OCI-LY7 (cell line): ENCODE measurements around the gene NCEH1. TPM values are rescaled to one million over a fixed set of nuclear protein-coding genes. Genes with fewer than 3 reads are reported as not detected.

Source experiments
- BruUV-seq: library from RNA; stranded (reverse); fragments of 400-500 nt; replicated peaks from 2 replicates; lab custom pipeline; 2021; lab: Mats Ljungman, UMichigan
- CTCF ChIA-PET: fragments of 300-600 bp; sonication (Branson Sonifier 250); formaldehyde crosslinking; loops from one replicate; lab custom pipeline; 2022; ENCODE audit warnings: antibody characterized with exemption; ENCODE audit not compliant: unreplicated experiment; lab: Charles Lee
- POLR2A ChIA-PET: fragments of 300-600 bp; sonication (Branson Sonifier 250); formaldehyde crosslinking; loops from one replicate; lab custom pipeline; 2022; ENCODE audit warnings: antibody characterized with exemption; lab: Charles Lee
- DNase-seq: peaks from one replicate; pipeline ENCODE4 v3.0.0-alpha.2; 2015; ENCODE audit warnings: low spot score
- H2AFZ ChIP-seq: fragments of 200-600 bp; sonication (generic), shearing (Covaris generic); 2 replicates; pipeline ENCODE4 v1.6.1; 2014; ENCODE audit warnings: mild to moderate bottlenecking, antibody characterized with exemption, low read length, moderate library complexity
- H3K27ac ChIP-seq: fragments of 200-600 bp; sonication (generic); 2 replicates; pipeline ENCODE4 v1.5.1; 2014; ENCODE audit warnings: mixed run types, low read depth, mild to moderate bottlenecking, moderate library complexity, low read length, inconsistent platforms; ENCODE audit not compliant: poor library complexity, severe bottlenecking
- H3K36me3 ChIP-seq: fragments of 200-600 bp; sonication (generic); 2 replicates; pipeline ENCODE4 v1.6.1; 2014; ENCODE audit warnings: mild to moderate bottlenecking, antibody characterized with exemption, low read length, moderate library complexity, mixed read lengths; ENCODE audit not compliant: insufficient read depth
- H3K4me1 ChIP-seq: fragments of 200-600 bp; sonication (generic); 2 replicates; pipeline ENCODE4 v1.5.1; 2014; ENCODE audit warnings: mild to moderate bottlenecking, low read length; ENCODE audit not compliant: insufficient read depth, poor library complexity, severe bottlenecking
- H3K4me2 ChIP-seq: fragments of 200-600 bp; sonication (generic); 2 replicates; pipeline ENCODE4 v1.6.1; 2014; ENCODE audit warnings: mild to moderate bottlenecking, low read length
- H3K4me3 ChIP-seq: fragments of 200-600 bp; sonication (generic); 2 replicates; pipeline ENCODE4 v1.5.1; 2014; ENCODE audit warnings: mild to moderate bottlenecking, low read depth, low read length; ENCODE audit not compliant: poor library complexity, severe bottlenecking
- H3K79me2 ChIP-seq: fragments of 200-600 bp; sonication (generic); 2 replicates; pipeline ENCODE4 v1.6.1; 2016; ENCODE audit warnings: low read depth, mild to moderate bottlenecking, low read length, moderate library complexity, mixed read lengths; ENCODE audit not compliant: insufficient read depth
- H3K9me2 ChIP-seq: fragments of 200-600 bp; sonication (generic); 2 replicates; pipeline ENCODE4 v1.6.1; 2016; ENCODE audit warnings: mild to moderate bottlenecking, low read length, mixed read lengths; ENCODE audit not compliant: insufficient read depth
- H3K9me3 ChIP-seq: fragments of 200-600 bp; sonication (generic); 2 replicates; pipeline ENCODE4 v1.6.1; 2014; ENCODE audit warnings: mild to moderate bottlenecking, mixed run types, low read length, mixed read lengths
- H4K20me1 ChIP-seq: fragments of 200-600 bp; sonication (generic); 2 replicates; pipeline ENCODE4 v1.6.1; 2014; ENCODE audit warnings: mild to moderate bottlenecking, antibody characterized with exemption, low read length, moderate library complexity, mixed read lengths; ENCODE audit not compliant: insufficient read depth
- CTCF ChIP-seq: fragments of 200-600 bp; sonication (generic); conservative IDR thresholded peaks from 2 replicates; pipeline ENCODE4 v1.5.1; 2014; ENCODE audit warnings: mild to moderate bottlenecking, antibody characterized with exemption, low read length, moderate library complexity, mixed read lengths
- EZH2phosphoT487 ChIP-seq: fragments of 200-600 bp; sonication (generic); IDR thresholded peaks from 2 replicates; pipeline ENCODE4 v1.6.1; 2018; ENCODE audit warnings: low read depth, borderline replicate concordance, mild to moderate bottlenecking, mixed run types, antibody characterized with exemption, low read length, moderate library complexity, mixed read lengths
- intact Hi-C: fragments of 100-400 bp; cut with micrococcal nuclease; formaldehyde crosslinking; loops from one replicate; pipeline ENCODE4 v1.10.0; 2022; ENCODE audit not compliant: unreplicated experiment
- total RNA-seq, 2 experiments: library from RNA; depleted of rRNA in 1 of 2; stranded (reverse); fragments of >200 nt in 1 of 2; shearing (Covaris generic) in 1 of 2; gene quantifications; 2 replicates each; pipeline ENCODE4 v1.2.3, GENCODE V29; 2014 to 2022

Gene NCEH1
- total RNA-seq, 2 experiments from 2014 or later: 2.7 to 8.2 TPM

- ChIA-PET CTCF (no interaction called here), POLR2A (interaction anchor here (0.6 kb wide), 1 partner anchor 765 kb away, joined by 4 read pairs; no protein-coding TSS in a partner anchor)
- no peak for TF ChIP-seq EZH2phosphoT487
- no peak for TF ChIP-seq CTCF
- no peaks in the 10 kb centered on the region for H3K9me2 ChIP-seq
- no peaks in the 10 kb centered on the region for H4K20me1 ChIP-seq
- no peaks in the 10 kb centered on the region for H3K4me1 ChIP-seq
- H2AFZ ChIP-seq: no peak overlapping the region
- no peaks in the 10 kb centered on the region for H3K79me2 ChIP-seq
- BruUV-seq: no TSS peak
- DNase-seq: no peak
- no peak overlapping the region for H3K4me2 ChIP-seq
- intact Hi-C loops: no loop called here
- no peak overlapping the region for H3K4me3 ChIP-seq
- H3K27ac ChIP-seq: no peak overlapping the region
- H3K36me3 ChIP-seq: no peaks in the 10 kb centered on the region
- no peaks in the 10 kb centered on the region for H3K9me3 ChIP-seq
Observed at GRCh38 chr3:172604895-172605646, 105.8 kb downstream of the NCEH1 start.

GRCh38 chr3:172601066-172601832 lies 109.6 kb downstream of the NCEH1 start:
- no peak overlapping the region for H3K4me2 ChIP-seq
- H3K4me3 ChIP-seq: no peak overlapping the region
- DNase-seq: no peak
- H3K4me1 ChIP-seq: no peaks in the 10 kb centered on the region
- no peaks in the 10 kb centered on the region for H4K20me1 ChIP-seq
- POLR2A ChIA-PET: interaction anchor here (0.8 kb wide), 1 partner anchor 21 kb away, joined by 3 read pairs; no protein-coding TSS in a partner anchor
- TF ChIP-seq EZH2phosphoT487: no peak
- TF ChIP-seq CTCF: no peak
- H3K27ac ChIP-seq: no peak overlapping the region
- H3K36me3 ChIP-seq: no peaks in the 10 kb centered on the region
- H3K9me2 ChIP-seq: no peaks in the 10 kb centered on the region
- CTCF ChIA-PET: no interaction called here
- BruUV-seq: no TSS peak
- H3K79me2 ChIP-seq: no peaks in the 10 kb centered on the region
- no peak overlapping the region for H2AFZ ChIP-seq
- H3K9me3 ChIP-seq: 0 out of 2 replicates have a peak, but pooled peaks cover 3% of the 10 kb centered on the region
- intact Hi-C loops: no loop called here
